ENCODE measurements around the gene HOXD10. TPM values are rescaled to one million over a fixed set of nuclear protein-coding genes. Genes with fewer than 3 reads are reported as not detected.

The HOXD10 gene
- total RNA-seq, 5 donors from 2014 or later (not counting 1 experiment from before 2014, with no cell fraction given) = not detected

- CTCF ChIA-PET = interaction anchor here (0.6 to 4.3 kb wide), 18 partner anchors 19 to 1381 kb away, joined by 3 to 64 read pairs (median 5); no protein-coding TSS in a partner anchor
- peaks cover 6 to 35% of the 10 kb centered on the region in 2 experiments for H3K4me1 ChIP-seq (ENCODE audit: control insufficient read depth in 1 of 2, extremely low read depth in 1 of 2, insufficient read depth in 2 of 2, low read length in 2 of 2)
- Mint-ChIP-seq H3K4me1 (peaks cover 28 to 43% (median 40%) of the 10 kb centered on the region in 3 donors), H3K9me3 (no peaks in the 10 kb centered on the region), H3K4me3 (peak overlapping the region in 2 of 3 donors; percentile 37 to 63), H3K27me3 (peaks cover 81 to 85% of the 10 kb centered on the region in 2 donors), H3K36me3 (no peaks in the 10 kb centered on the region), H3K27ac (peak overlapping the region in 1 of 2 donors; percentile 81)
- POLR2A ChIA-PET = no interaction called here
- H3K27ac ChIP-seq (ENCODE audit: low read length) = no peak overlapping the region
- no peaks in the 10 kb centered on the region for H3K36me3 ChIP-seq (ENCODE audit: control insufficient read depth in 2 of 2, extremely low read depth in 1 of 2, insufficient read depth in 1 of 2, low read length in 1 of 2)
- peak in 1 of 35 experiments; percentile 12 for DNase-seq
- H3K27me3 ChIP-seq (replicated peaks in 1 of 2; ENCODE audit: control insufficient read depth in 2 of 2, extremely low read depth in 1 of 2, insufficient read depth in 2 of 2, low read length in 1 of 2) = peaks cover 28 to 80% of the 10 kb centered on the region in 2 experiments
- ATAC-seq (replicated peaks in 1 of 4) = no peak
- WGBS (ENCODE audit: insufficient coverage) = 10% methylated on average over 31 of the region's 49 CpGs
- H3K4me3 ChIP-seq (ENCODE audit: control insufficient read depth in 1 of 2, extremely low read depth in 1 of 2, low read length in 1 of 2) = no peak overlapping the region
- H3K9me3 ChIP-seq = no peaks in the 10 kb centered on the region
These were observed 11.8 kb downstream of the HOXD10 start for GRCh38 chr2:176128172-176128981.

GRCh38 chr2:176128982-176129796 lies 12.6 kb downstream of the HOXD10 start, which contains the start of gene HOXD8:
HOXD8 (plus strand) TSS chr2:176129705; CDS start chr2:176130367, 662 bp downstream.
- Mint-ChIP-seq H3K36me3 (no peaks in the 10 kb centered on the region), H3K4me1 (peaks cover 23 to 43% (median 34%) of the 10 kb centered on the region in 3 donors), H3K27ac (peak within 1 kb of the TSS in 1 of 2 donors; percentile 65), H3K4me3 (peak within 1 kb of the TSS; percentile 34 to 77 (median 43)), H3K27me3 (peaks cover 81 to 85% of the 10 kb centered on the region in 2 donors), H3K9me3 (no peaks in the 10 kb centered on the region)
- Histone ChIP-seq H3K27me3 (replicated peaks in 1 of 2; ENCODE audit: control insufficient read depth in 2 of 2, extremely low read depth in 1 of 2, insufficient read depth in 2 of 2, low read length in 1 of 2) (peaks cover 36 to 79% of the 10 kb centered on the region in 2 experiments), H3K9me3 (no peaks in the 10 kb centered on the region), H3K36me3 (ENCODE audit: control insufficient read depth in 2 of 2, extremely low read depth in 1 of 2, insufficient read depth in 1 of 2, low read length in 1 of 2) (no peaks in the 10 kb centered on the region), H3K4me3 (ENCODE audit: control insufficient read depth in 1 of 2, extremely low read depth in 1 of 2, low read length in 1 of 2) (peak within 1 kb of the TSS in 1 of 2 donors; percentile 29), H3K27ac (ENCODE audit: low read length) (no peak within 1 kb of the TSS), H3K4me1 (ENCODE audit: control insufficient read depth in 1 of 2, extremely low read depth in 1 of 2, insufficient read depth in 2 of 2, low read length in 2 of 2) (peaks cover 6 to 30% of the 10 kb centered on the region in 2 experiments)
- DNase-seq (peak in 1 of 35 experiments; percentile 11), ATAC-seq (replicated peaks in 1 of 4) (peak in 2 of 4 experiments; percentile 14 to 15)
- WGBS (ENCODE audit: insufficient coverage) = 7% methylated on average over 34 of the region's 64 CpGs
- ChIA-PET CTCF (interaction anchor here in 1 of 2 donors (3.1 to 4.3 kb wide), 2 partner anchors 326 to 425 kb away, joined by 21 to 64 read pairs; no protein-coding TSS in a partner anchor), POLR2A (no interaction called here)

- no peaks in the 10 kb centered on the region for H3K36me3 Mint-ChIP-seq
- peak overlapping the region in 1 of 2 donors; percentile 29 for H3K4me3 ChIP-seq (ENCODE audit: control insufficient read depth in 1 of 2, extremely low read depth in 1 of 2, low read length in 1 of 2)
- H3K4me1 ChIP-seq (ENCODE audit: control insufficient read depth in 1 of 2, extremely low read depth in 1 of 2, insufficient read depth in 2 of 2, low read length in 2 of 2) = peaks cover 6 to 30% of the 10 kb centered on the region in 2 experiments
- DNase-seq = no peak
- H3K4me3 Mint-ChIP-seq = peak overlapping the region in 1 of 3 donors; percentile 63
- CTCF ChIA-PET = interaction anchor here in 1 of 2 donors (1.2 kb wide), 1 partner anchor 1019 kb away, joined by 3 read pairs; no protein-coding TSS in a partner anchor
- WGBS (ENCODE audit: insufficient coverage) = 6% methylated on average over 39 of the region's 43 CpGs
- ATAC-seq (replicated peaks in 1 of 4) = peak in 1 of 4 experiments; percentile 17
- POLR2A ChIA-PET = no interaction called here
- H3K4me1 Mint-ChIP-seq = peaks cover 23 to 43% (median 34%) of the 10 kb centered on the region in 3 donors
- H3K27me3 ChIP-seq (replicated peaks in 1 of 2; ENCODE audit: control insufficient read depth in 2 of 2, extremely low read depth in 1 of 2, insufficient read depth in 2 of 2, low read length in 1 of 2) = peaks cover 39 to 75% of the 10 kb centered on the region in 2 experiments
- no peaks in the 10 kb centered on the region for H3K36me3 ChIP-seq (ENCODE audit: control insufficient read depth in 2 of 2, extremely low read depth in 1 of 2, insufficient read depth in 1 of 2, low read length in 1 of 2)
- no peaks in the 10 kb centered on the region for H3K9me3 ChIP-seq
- H3K9me3 Mint-ChIP-seq = no peaks in the 10 kb centered on the region
- H3K27ac Mint-ChIP-seq = no peak overlapping the region
- H3K27ac ChIP-seq (ENCODE audit: low read length) = no peak overlapping the region
- peaks cover 81 to 85% of the 10 kb centered on the region in 2 donors for H3K27me3 Mint-ChIP-seq
These were observed 13.2 kb downstream of the HOXD10 start for GRCh38 chr2:176129813-176130146.

- 3% methylated on average over 97 of the region's 100 CpGs for WGBS (ENCODE audit: insufficient coverage)
These were observed 13.8 kb downstream of the HOXD10 start for GRCh38 chr2:176130147-176130956.

DNA sequence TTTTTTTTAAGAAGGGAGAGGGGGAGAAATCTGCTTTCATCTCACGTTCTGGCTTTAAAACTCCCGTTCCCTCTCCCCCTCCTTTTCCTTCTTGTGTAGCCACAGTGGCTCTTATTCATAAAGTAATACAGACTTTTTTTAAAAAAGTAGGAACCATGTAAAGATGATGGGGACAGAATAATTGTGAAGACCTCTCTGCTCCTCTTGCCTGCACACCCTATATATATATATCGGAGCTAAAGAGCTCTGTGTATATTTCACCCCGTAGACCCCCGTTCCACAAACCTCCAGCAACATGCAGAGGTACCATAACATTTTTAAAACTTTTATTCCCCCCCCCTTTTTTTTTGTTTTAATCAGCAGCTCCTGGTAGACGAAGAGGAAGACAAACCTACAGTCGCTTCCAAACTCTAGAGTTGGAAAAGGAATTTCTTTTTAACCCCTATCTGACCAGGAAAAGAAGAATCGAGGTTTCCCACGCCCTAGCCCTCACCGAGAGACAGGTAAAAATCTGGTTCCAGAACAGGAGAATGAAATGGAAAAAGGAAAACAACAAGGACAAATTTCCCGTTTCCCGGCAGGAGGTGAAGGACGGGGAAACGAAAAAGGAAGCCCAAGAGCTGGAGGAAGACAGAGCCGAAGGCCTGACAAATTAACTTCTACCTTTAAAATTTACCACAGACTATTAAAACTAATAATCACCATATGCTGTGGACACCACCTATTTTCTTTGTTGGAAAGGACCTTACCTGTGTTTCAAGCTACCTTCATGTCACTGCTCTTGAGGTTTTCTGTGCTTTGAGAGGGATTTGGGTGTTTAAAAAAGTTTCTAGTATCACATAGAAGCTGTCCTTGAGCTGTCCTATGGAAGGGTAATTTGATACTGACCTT lies 14.6 kb downstream of the HOXD10 start:
- no peak for ATAC-seq (replicated peaks in 1 of 4)
- Histone ChIP-seq H3K27ac (ENCODE audit: low read length) (no peak overlapping the region), H3K27me3 (replicated peaks in 1 of 2; ENCODE audit: control insufficient read depth in 2 of 2, extremely low read depth in 1 of 2, insufficient read depth in 2 of 2, low read length in 1 of 2) (peaks cover 46 to 76% of the 10 kb centered on the region in 2 experiments), H3K9me3 (no peaks in the 10 kb centered on the region), H3K4me3 (ENCODE audit: control insufficient read depth in 1 of 2, extremely low read depth in 1 of 2, low read length in 1 of 2) (peak overlapping the region in 1 of 2 donors; percentile 51), H3K36me3 (ENCODE audit: control insufficient read depth in 2 of 2, extremely low read depth in 1 of 2, insufficient read depth in 1 of 2, low read length in 1 of 2) (no peaks in the 10 kb centered on the region), H3K4me1 (ENCODE audit: control insufficient read depth in 1 of 2, extremely low read depth in 1 of 2, insufficient read depth in 2 of 2, low read length in 2 of 2) (peaks cover 7 to 37% of the 10 kb centered on the region in 2 experiments)
- Mint-ChIP-seq H3K27me3 (peaks cover 81 to 85% of the 10 kb centered on the region in 2 donors), H3K27ac (peak overlapping the region in 1 of 2 donors; percentile 71), H3K4me1 (peaks cover 30 to 54% (median 46%) of the 10 kb centered on the region in 3 donors), H3K36me3 (no peaks in the 10 kb centered on the region), H3K4me3 (peak overlapping the region; percentile 58 to 77 (median 66)), H3K9me3 (no peaks in the 10 kb centered on the region)
- DNase-seq = no peak
- POLR2A ChIA-PET = interaction anchor here in 1 of 2 donors (0.8 kb wide), 1 partner anchor 37 kb away, joined by 3 read pairs; no protein-coding TSS in a partner anchor
- CTCF ChIA-PET = interaction anchor here (0.5 to 2.2 kb wide), 17 partner anchors 9 to 1249 kb away, joined by 3 to 6 read pairs (median 4); no protein-coding TSS in a partner anchor
- WGBS (ENCODE audit: insufficient coverage) = 20% methylated on average over 2 of the region's 15 CpGs

More at GRCh38 chr2:176130147-176130956, 13.8 kb downstream of the HOXD10 start:
- peaks cover 24 to 46% (median 38%) of the 10 kb centered on the region in 3 donors for H3K4me1 Mint-ChIP-seq
- Histone ChIP-seq H3K4me3 (ENCODE audit: control insufficient read depth in 1 of 2, extremely low read depth in 1 of 2, low read length in 1 of 2) (peak overlapping the region in 1 of 2 donors; percentile 51), H3K36me3 (ENCODE audit: control insufficient read depth in 2 of 2, extremely low read depth in 1 of 2, insufficient read depth in 1 of 2, low read length in 1 of 2) (no peaks in the 10 kb centered on the region), H3K4me1 (ENCODE audit: control insufficient read depth in 1 of 2, extremely low read depth in 1 of 2, insufficient read depth in 2 of 2, low read length in 2 of 2) (peaks cover 6 to 30% of the 10 kb centered on the region in 2 experiments), H3K27me3 (replicated peaks in 1 of 2; ENCODE audit: control insufficient read depth in 2 of 2, extremely low read depth in 1 of 2, insufficient read depth in 2 of 2, low read length in 1 of 2) (peaks cover 43 to 75% of the 10 kb centered on the region in 2 experiments), H3K9me3 (no peaks in the 10 kb centered on the region), H3K27ac (ENCODE audit: low read length) (no peak overlapping the region)
- no peaks in the 10 kb centered on the region for H3K9me3 Mint-ChIP-seq
- peaks cover 81 to 85% of the 10 kb centered on the region in 2 donors for H3K27me3 Mint-ChIP-seq
- H3K4me3 Mint-ChIP-seq = peak overlapping the region; percentile 58 to 77 (median 66)
- ATAC-seq (replicated peaks in 1 of 4) (peak; percentile 36 to 56 (median 48)), DNase-seq (peak in 4 of 35 experiments; percentile 13 to 46 (median 23))
- H3K27ac Mint-ChIP-seq = no peak overlapping the region
- POLR2A ChIA-PET = interaction anchor here in 1 of 2 donors (0.8 kb wide), 1 partner anchor 36 kb away, joined by 3 read pairs; no protein-coding TSS in a partner anchor
- CTCF ChIA-PET = interaction anchor here (0.9 to 2.2 kb wide), 6 partner anchors 9 to 1019 kb away, joined by 3 to 6 read pairs (median 4); no protein-coding TSS in a partner anchor
- H3K36me3 Mint-ChIP-seq = no peaks in the 10 kb centered on the region

All from T-cell (primary cell).